GM23338 (cell line): Measurements from ENCODE around the gene NCKAP1. TPM values are rescaled to one million over a fixed set of nuclear protein-coding genes. Genes with fewer than 3 reads are reported as not detected.

Experiments
- ATAC-seq: fragments of 200-7000 bp; cut with Tn5 transposase; 3 replicates; pipeline ENCODE4 v1.9.1; 2020
- DNase-seq: peaks from one replicate; pipeline ENCODE4 v3.0.0-alpha.2; 2015; ENCODE audit warnings: low spot score
- H2AFZ ChIP-seq: fragments of 200-600 bp; sonication (generic); 2 replicates; pipeline ENCODE4 v1.8.0; 2016; ENCODE audit warnings: antibody characterized with exemption, mild to moderate bottlenecking, moderate library complexity
- H3F3A ChIP-seq: fragments of 200-600 bp; sonication (generic); replicated peaks from 2 replicates; pipeline ENCODE4 v1.8.0; 2017; ENCODE audit warnings: antibody characterized with exemption, mixed run types, low read depth
- H3K27ac ChIP-seq: fragments of 200-600 bp; sonication (generic); 2 replicates; pipeline ENCODE4 v1.6.1; 2016; ENCODE audit warnings: low read depth
- H3K27me3 ChIP-seq: fragments of 200-600 bp; sonication (generic); 2 replicates; pipeline ENCODE4 v1.8.0; 2016; ENCODE audit warnings: mild to moderate bottlenecking, mixed run types, moderate library complexity; ENCODE audit not compliant: insufficient read depth
- H3K36me3 ChIP-seq: fragments of 200-600 bp; sonication (generic); 2 replicates; pipeline ENCODE4 v1.8.0; 2016; ENCODE audit warnings: mild to moderate bottlenecking; ENCODE audit not compliant: insufficient read depth
- H3K4me1 ChIP-seq: fragments of 200-600 bp; sonication (generic); 2 replicates; pipeline ENCODE4 v1.8.0; 2016; ENCODE audit warnings: mild to moderate bottlenecking, moderate library complexity; ENCODE audit not compliant: insufficient read depth
- H3K4me2 ChIP-seq: fragments of 200-600 bp; sonication (generic); 2 replicates; pipeline ENCODE4 v1.7.1; 2017; ENCODE audit warnings: mixed run types
- H3K4me3 ChIP-seq: fragments of 200-600 bp; sonication (generic); 2 replicates; pipeline ENCODE4 v1.6.1; 2016; ENCODE audit warnings: mixed run types
- H3K79me2 ChIP-seq: fragments of 200-600 bp; sonication (generic); replicated peaks from 2 replicates; pipeline ENCODE4 v1.8.0; 2017; ENCODE audit warnings: mild to moderate bottlenecking; ENCODE audit not compliant: insufficient read depth
- H3K9me2 ChIP-seq: fragments of 200-600 bp; sonication (generic); 2 replicates; pipeline ENCODE4 v1.8.0; 2017; ENCODE audit not compliant: insufficient read depth
- H4K20me1 ChIP-seq: fragments of 200-600 bp; sonication (generic); replicated peaks from 2 replicates; pipeline ENCODE4 v1.8.0; 2017; ENCODE audit warnings: mild to moderate bottlenecking; ENCODE audit not compliant: insufficient read depth
- H3K27ac Mint-ChIP-seq: 2 replicates; pipeline ENCODE4 v1.8.0; 2020; ENCODE audit warnings: inconsistent platforms, mild to moderate bottlenecking, moderate library complexity, mixed read lengths
- H3K27me3 Mint-ChIP-seq: 3 replicates; pipeline ENCODE4 v1.8.0; 2022; ENCODE audit warnings: low read depth, mild to moderate bottlenecking, moderate library complexity, mixed read lengths, inconsistent platforms; ENCODE audit not compliant: insufficient read depth, poor library complexity
- H3K36me3 Mint-ChIP-seq: 3 replicates; pipeline ENCODE4 v1.8.0; 2021; ENCODE audit warnings: low read depth, mild to moderate bottlenecking, inconsistent platforms, moderate library complexity, mixed read lengths
- H3K4me1 Mint-ChIP-seq: 3 replicates; pipeline ENCODE4 v1.8.0; 2020; ENCODE audit warnings: mild to moderate bottlenecking, inconsistent platforms, mixed read lengths
- H3K4me3 Mint-ChIP-seq: 3 replicates; pipeline ENCODE4 v1.8.0; 2021; ENCODE audit warnings: moderate library complexity, mild to moderate bottlenecking, inconsistent platforms, mixed read lengths
- H3K9me3 Mint-ChIP-seq: 3 replicates; pipeline ENCODE4 v1.8.0; 2020; ENCODE audit warnings: moderate library complexity, mild to moderate bottlenecking, inconsistent platforms, mixed read lengths
- CREB1 ChIP-seq: fragments of 250-450 bp; sonication (Bioruptor Pico); IDR thresholded peaks from 2 replicates; pipeline ENCODE4 v1.5.0; 2020; ENCODE audit warnings: low read depth, mild to moderate bottlenecking, moderate library complexity
- EZH2phosphoT487 ChIP-seq: fragments of 200-600 bp; sonication (generic); IDR thresholded peaks from one replicate; pipeline ENCODE4 v1.8.1; 2018; ENCODE audit warnings: antibody characterized with exemption; ENCODE audit not compliant: unreplicated experiment
- NANOG ChIP-seq: IDR thresholded peaks from 2 replicates; pipeline ENCODE4 v1.6.1; 2016; ENCODE audit warnings: antibody characterized with exemption, borderline replicate concordance
- POLR2AphosphoS5 ChIP-seq: IDR thresholded peaks from 2 replicates; pipeline ENCODE4 v1.6.1; 2016; ENCODE audit warnings: antibody characterized with exemption, low read depth
- REST ChIP-seq: IDR thresholded peaks from one replicate; pipeline ENCODE4 v1.6.1; 2018; ENCODE audit warnings: antibody characterized with exemption; ENCODE audit not compliant: unreplicated experiment
- STAT1 ChIP-seq: IDR thresholded peaks from one replicate; pipeline ENCODE4 v1.6.1; 2016; ENCODE audit warnings: antibody characterized with exemption; ENCODE audit not compliant: unreplicated experiment
- ZNF114 ChIP-seq: fragments of 250-450 bp; sonication (Bioruptor Pico); IDR thresholded peaks from 2 replicates; pipeline ENCODE4 v1.5.0; 2020; ENCODE audit warnings: mild to moderate bottlenecking, moderate library complexity
- ZNF331 ChIP-seq: fragments of 250-450 bp; sonication (Bioruptor Pico); IDR thresholded peaks from 2 replicates; pipeline ENCODE4 v1.5.0; 2020; ENCODE audit warnings: low read depth, mild to moderate bottlenecking, moderate library complexity
- polyA plus RNA-seq: library from polyadenylated mRNA; unstranded; fragments of >200 nt; fragmentation: Nextera tagmentation; extraction: Ambion mirVana; gene quantifications from 2 replicates; pipeline ENCODE4 v1.2.1, GENCODE V29; 2016
- total RNA-seq: library from RNA; depleted of rRNA; stranded (reverse); fragments of >200 nt; shearing (Covaris generic); gene quantifications from 2 replicates; pipeline ENCODE4 v1.2.3, GENCODE V29; 2014
- TF ChIP-seq, protein P1 (sequence below), 2 experiments: fragments of 200-600 bp in 1 of 2; sonication (generic) in 1 of 2; conservative IDR thresholded peaks; 2 replicates each; pipeline versions ENCODE4 v1.5.1 to v1.6.1; 2016 to 2017; ENCODE audit warnings: antibody characterized with exemption in 2 of 2, low read depth in 2 of 2, mild to moderate bottlenecking in 2 of 2, moderate library complexity in 1 of 2
- TF ChIP-seq, protein P2 (sequence below): fragments of 250-450 bp; sonication (Bioruptor Pico); IDR thresholded peaks from 2 replicates; pipeline ENCODE4 v1.5.0; 2020; ENCODE audit warnings: mild to moderate bottlenecking, moderate library complexity

The NCKAP1 gene
- total and polyA plus RNA-seq, 2 experiments from 2014 or later, result 53.8 to 157 TPM

- TF ChIP-seq, protein P1, sequence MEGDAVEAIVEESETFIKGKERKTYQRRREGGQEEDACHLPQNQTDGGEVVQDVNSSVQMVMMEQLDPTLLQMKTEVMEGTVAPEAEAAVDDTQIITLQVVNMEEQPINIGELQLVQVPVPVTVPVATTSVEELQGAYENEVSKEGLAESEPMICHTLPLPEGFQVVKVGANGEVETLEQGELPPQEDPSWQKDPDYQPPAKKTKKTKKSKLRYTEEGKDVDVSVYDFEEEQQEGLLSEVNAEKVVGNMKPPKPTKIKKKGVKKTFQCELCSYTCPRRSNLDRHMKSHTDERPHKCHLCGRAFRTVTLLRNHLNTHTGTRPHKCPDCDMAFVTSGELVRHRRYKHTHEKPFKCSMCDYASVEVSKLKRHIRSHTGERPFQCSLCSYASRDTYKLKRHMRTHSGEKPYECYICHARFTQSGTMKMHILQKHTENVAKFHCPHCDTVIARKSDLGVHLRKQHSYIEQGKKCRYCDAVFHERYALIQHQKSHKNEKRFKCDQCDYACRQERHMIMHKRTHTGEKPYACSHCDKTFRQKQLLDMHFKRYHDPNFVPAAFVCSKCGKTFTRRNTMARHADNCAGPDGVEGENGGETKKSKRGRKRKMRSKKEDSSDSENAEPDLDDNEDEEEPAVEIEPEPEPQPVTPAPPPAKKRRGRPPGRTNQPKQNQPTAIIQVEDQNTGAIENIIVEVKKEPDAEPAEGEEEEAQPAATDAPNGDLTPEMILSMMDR (conservative IDR thresholded peaks at IDR 0.05; ENCODE audit: low read depth in 2 of 2), result no peak
- TF ChIP-seq ZNF114 (CRISPR knock-in tag) (no peak), NANOG (no peak)
Observed at GRCh38 chr2:182970486-182970885, 67.8 kb downstream of the NCKAP1 start (continued).

- Histone ChIP-seq H2AFZ (no peak overlapping the region), H3K36me3 (peaks cover 7% of the 10 kb centered on the region), H3K4me2 (no peak overlapping the region), H3K9me2 (no peaks in the 10 kb centered on the region), H3F3A (no peaks in the 10 kb centered on the region), H3K27ac (no peak overlapping the region), H3K79me2 (peaks cover 31% of the 10 kb centered on the region), H3K4me3 (no peak overlapping the region), H3K27me3 (no peaks in the 10 kb centered on the region), H4K20me1 (no peaks in the 10 kb centered on the region; the same call in none of the 2 replicates), H3K4me1 (no peaks in the 10 kb centered on the region)
- peaks cover 4% of the 10 kb centered on the region for H3K27me3 Mint-ChIP-seq
- TF ChIP-seq POLR2AphosphoS5 (no peak), ZNF331 (CRISPR knock-in tag) (no peak), CREB1 (CRISPR knock-in tag) (no peak), REST (no peak), EZH2phosphoT487 (no peak), STAT1 (no peak), NANOG (no peak), ZNF114 (CRISPR knock-in tag) (no peak)
- TF ChIP-seq, protein P2, sequence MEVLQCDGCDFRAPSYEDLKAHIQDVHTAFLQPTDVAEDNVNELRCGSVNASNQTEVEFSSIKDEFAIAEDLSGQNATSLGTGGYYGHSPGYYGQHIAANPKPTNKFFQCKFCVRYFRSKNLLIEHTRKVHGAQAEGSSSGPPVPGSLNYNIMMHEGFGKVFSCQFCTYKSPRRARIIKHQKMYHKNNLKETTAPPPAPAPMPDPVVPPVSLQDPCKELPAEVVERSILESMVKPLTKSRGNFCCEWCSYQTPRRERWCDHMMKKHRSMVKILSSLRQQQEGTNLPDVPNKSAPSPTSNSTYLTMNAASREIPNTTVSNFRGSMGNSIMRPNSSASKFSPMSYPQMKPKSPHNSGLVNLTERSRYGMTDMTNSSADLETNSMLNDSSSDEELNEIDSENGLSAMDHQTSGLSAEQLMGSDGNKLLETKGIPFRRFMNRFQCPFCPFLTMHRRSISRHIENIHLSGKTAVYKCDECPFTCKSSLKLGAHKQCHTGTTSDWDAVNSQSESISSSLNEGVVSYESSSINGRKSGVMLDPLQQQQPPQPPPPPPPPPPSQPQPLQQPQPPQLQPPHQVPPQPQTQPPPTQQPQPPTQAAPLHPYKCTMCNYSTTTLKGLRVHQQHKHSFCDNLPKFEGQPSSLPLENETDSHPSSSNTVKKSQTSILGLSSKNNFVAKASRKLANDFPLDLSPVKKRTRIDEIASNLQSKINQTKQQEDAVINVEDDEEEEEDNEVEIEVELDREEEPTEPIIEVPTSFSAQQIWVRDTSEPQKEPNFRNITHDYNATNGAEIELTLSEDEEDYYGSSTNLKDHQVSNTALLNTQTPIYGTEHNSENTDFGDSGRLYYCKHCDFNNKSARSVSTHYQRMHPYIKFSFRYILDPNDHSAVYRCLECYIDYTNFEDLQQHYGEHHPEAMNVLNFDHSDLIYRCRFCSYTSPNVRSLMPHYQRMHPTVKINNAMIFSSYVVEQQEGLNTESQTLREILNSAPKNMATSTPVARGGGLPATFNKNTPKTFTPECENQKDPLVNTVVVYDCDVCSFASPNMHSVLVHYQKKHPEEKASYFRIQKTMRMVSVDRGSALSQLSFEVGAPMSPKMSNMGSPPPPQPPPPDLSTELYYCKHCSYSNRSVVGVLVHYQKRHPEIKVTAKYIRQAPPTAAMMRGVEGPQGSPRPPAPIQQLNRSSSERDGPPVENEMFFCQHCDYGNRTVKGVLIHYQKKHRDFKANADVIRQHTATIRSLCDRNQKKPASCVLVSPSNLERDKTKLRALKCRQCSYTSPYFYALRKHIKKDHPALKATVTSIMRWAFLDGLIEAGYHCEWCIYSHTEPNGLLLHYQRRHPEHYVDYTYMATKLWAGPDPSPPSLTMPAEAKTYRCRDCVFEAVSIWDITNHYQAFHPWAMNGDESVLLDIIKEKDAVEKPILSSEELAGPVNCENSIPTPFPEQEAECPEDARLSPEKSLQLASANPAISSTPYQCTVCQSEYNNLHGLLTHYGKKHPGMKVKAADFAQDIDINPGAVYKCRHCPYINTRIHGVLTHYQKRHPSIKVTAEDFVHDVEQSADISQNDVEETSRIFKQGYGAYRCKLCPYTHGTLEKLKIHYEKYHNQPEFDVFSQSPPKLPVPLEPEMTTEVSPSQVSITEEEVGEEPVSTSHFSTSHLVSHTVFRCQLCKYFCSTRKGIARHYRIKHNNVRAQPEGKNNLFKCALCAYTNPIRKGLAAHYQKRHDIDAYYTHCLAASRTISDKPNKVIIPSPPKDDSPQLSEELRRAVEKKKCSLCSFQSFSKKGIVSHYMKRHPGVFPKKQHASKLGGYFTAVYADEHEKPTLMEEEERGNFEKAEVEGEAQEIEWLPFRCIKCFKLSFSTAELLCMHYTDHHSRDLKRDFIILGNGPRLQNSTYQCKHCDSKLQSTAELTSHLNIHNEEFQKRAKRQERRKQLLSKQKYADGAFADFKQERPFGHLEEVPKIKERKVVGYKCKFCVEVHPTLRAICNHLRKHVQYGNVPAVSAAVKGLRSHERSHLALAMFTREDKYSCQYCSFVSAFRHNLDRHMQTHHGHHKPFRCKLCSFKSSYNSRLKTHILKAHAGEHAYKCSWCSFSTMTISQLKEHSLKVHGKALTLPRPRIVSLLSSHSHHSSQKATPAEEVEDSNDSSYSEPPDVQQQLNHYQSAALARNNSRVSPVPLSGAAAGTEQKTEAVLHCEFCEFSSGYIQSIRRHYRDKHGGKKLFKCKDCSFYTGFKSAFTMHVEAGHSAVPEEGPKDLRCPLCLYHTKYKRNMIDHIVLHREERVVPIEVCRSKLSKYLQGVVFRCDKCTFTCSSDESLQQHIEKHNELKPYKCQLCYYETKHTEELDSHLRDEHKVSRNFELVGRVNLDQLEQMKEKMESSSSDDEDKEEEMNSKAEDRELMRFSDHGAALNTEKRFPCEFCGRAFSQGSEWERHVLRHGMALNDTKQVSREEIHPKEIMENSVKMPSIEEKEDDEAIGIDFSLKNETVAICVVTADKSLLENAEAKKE, result no peak
- TF ChIP-seq, protein P1 (conservative IDR thresholded peaks at IDR 0.05; ENCODE audit: low read depth in 2 of 2), result no peak
- no peaks in the 10 kb centered on the region for H3K4me1 Mint-ChIP-seq
- no peak for ATAC-seq
- H3K36me3 Mint-ChIP-seq, result peaks cover 59% of the 10 kb centered on the region
- H3K27ac Mint-ChIP-seq, result no peak overlapping the region
- DNase-seq, result no peak
- no peaks in the 10 kb centered on the region for H3K9me3 Mint-ChIP-seq
- H3K4me3 Mint-ChIP-seq, result no peak overlapping the region
Observed at GRCh38 chr2:182968493-182968892, 69.8 kb downstream of the NCKAP1 start.
